Rectal smooth muscle tissue (tissue), 1 donor: ENCODE results near the gene PACC1.

Source experiments
- H3K27ac ChIP-seq: one replicate; pipeline ENCODE4 v1.7.0; 2013; ENCODE audit warnings: low read depth, low read length, inconsistent platforms
- H3K27me3 ChIP-seq: one replicate; pipeline ENCODE4 v1.7.0; 2013; ENCODE audit warnings: low read length; ENCODE audit not compliant: control insufficient read depth, insufficient read depth
- H3K36me3 ChIP-seq: one replicate; pipeline ENCODE4 v1.7.0; 2013; ENCODE audit warnings: low read length; ENCODE audit not compliant: control insufficient read depth, insufficient read depth
- H3K4me1 ChIP-seq: one replicate; pipeline ENCODE4 v1.7.0; 2013; ENCODE audit warnings: low read length; ENCODE audit not compliant: control insufficient read depth, insufficient read depth
- H3K4me3 ChIP-seq: one replicate; pipeline ENCODE4 v1.7.0; 2013; ENCODE audit warnings: low read length
- H3K9ac ChIP-seq: one replicate; pipeline ENCODE4 v1.7.0; 2013; ENCODE audit warnings: low read length

The PACC1 gene

GRCh38 chr1:212432661-212433576 is 18.2 kb upstream of the PACC1 start, which contains the start of gene NENF:
TSS of gene NENF (plus strand) at chr1:212432920. CDS start at chr1:212432944, 24 bp downstream.
- Histone ChIP-seq H3K4me1 (peaks cover 7% of the 10 kb centered on the region), H3K36me3 (no peaks in the 10 kb centered on the region), H3K9ac (peak within 1 kb of the TSS; percentile 54), H3K27ac (peak within 1 kb of the TSS; percentile 81), H3K27me3 (no peaks in the 10 kb centered on the region), H3K4me3 (peak within 1 kb of the TSS; percentile 89)

GRCh38 chr1:212432272-212432660 is 17.6 kb upstream of the PACC1 start:
- H3K27ac ChIP-seq = peak overlapping the region; percentile 38
- H3K9ac ChIP-seq = no peak overlapping the region

GRCh38 chr1:212431644-212432043 is 17.0 kb upstream of the PACC1 start:
- no peaks in the 10 kb centered on the region for H3K27me3 ChIP-seq
- H3K4me1 ChIP-seq = peaks cover 7% of the 10 kb centered on the region
- no peaks in the 10 kb centered on the region for H3K36me3 ChIP-seq
- H3K4me3 ChIP-seq = no peak overlapping the region
- H3K27ac ChIP-seq = no peak overlapping the region
- H3K9ac ChIP-seq = no peak overlapping the region

More at GRCh38 chr1:212432272-212432660, 17.6 kb upstream of the PACC1 start:
- H3K4me3 ChIP-seq = peak overlapping the region; percentile 44
- H3K36me3 ChIP-seq = no peaks in the 10 kb centered on the region
- peaks cover 7% of the 10 kb centered on the region for H3K4me1 ChIP-seq
- no peaks in the 10 kb centered on the region for H3K27me3 ChIP-seq

- no peak overlapping the region for H3K27ac ChIP-seq
- no peaks in the 10 kb centered on the region for H3K36me3 ChIP-seq
- peaks cover 7% of the 10 kb centered on the region for H3K4me1 ChIP-seq
- H3K4me3 ChIP-seq = no peak overlapping the region
- no peaks in the 10 kb centered on the region for H3K27me3 ChIP-seq
- H3K9ac ChIP-seq = no peak overlapping the region
Measured at GRCh38 chr1:212430955-212431394, 16.3 kb upstream of the PACC1 start.

- no peaks in the 10 kb centered on the region for H3K36me3 ChIP-seq
- peaks cover 7% of the 10 kb centered on the region for H3K4me1 ChIP-seq
- H3K9ac ChIP-seq = no peak overlapping the region
- no peak overlapping the region for H3K27ac ChIP-seq
- no peak overlapping the region for H3K4me3 ChIP-seq
- no peaks in the 10 kb centered on the region for H3K27me3 ChIP-seq
Measured at GRCh38 chr1:212430416-212430815, 15.7 kb upstream of the PACC1 start.

- Histone ChIP-seq H3K27ac (no peak overlapping the region), H3K4me1 (peaks cover 3% of the 10 kb centered on the region), H3K9ac (no peak overlapping the region), H3K4me3 (no peak overlapping the region), H3K36me3 (no peaks in the 10 kb centered on the region), H3K27me3 (no peaks in the 10 kb centered on the region)
Measured at GRCh38 chr1:212428496-212428895, 13.8 kb upstream of the PACC1 start.

GRCh38 chr1:212423879-212424278 is 9.2 kb upstream of the PACC1 start:
- Histone ChIP-seq H3K4me3 (no peak overlapping the region), H3K4me1 (no peaks in the 10 kb centered on the region), H3K27me3 (no peaks in the 10 kb centered on the region), H3K9ac (no peak overlapping the region), H3K27ac (no peak overlapping the region), H3K36me3 (no peaks in the 10 kb centered on the region)

- H3K27me3 ChIP-seq = no peaks in the 10 kb centered on the region
- no peaks in the 10 kb centered on the region for H3K4me1 ChIP-seq
- no peak overlapping the region for H3K4me3 ChIP-seq
- no peak overlapping the region for H3K27ac ChIP-seq
- no peaks in the 10 kb centered on the region for H3K36me3 ChIP-seq
- no peak overlapping the region for H3K9ac ChIP-seq
Measured at GRCh38 chr1:212421165-212421564, 6.5 kb upstream of the PACC1 start.

GRCh38 chr1:212415107-212415841 is 588 bp upstream of the PACC1 start:
- Histone ChIP-seq H3K4me3 (peak overlapping the region; percentile 88), H3K36me3 (no peaks in the 10 kb centered on the region), H3K9ac (no peak overlapping the region), H3K27ac (no peak overlapping the region), H3K4me1 (no peaks in the 10 kb centered on the region), H3K27me3 (no peaks in the 10 kb centered on the region)

- no peak overlapping the region for H3K27ac ChIP-seq
- no peaks in the 10 kb centered on the region for H3K27me3 ChIP-seq
- H3K4me1 ChIP-seq = no peaks in the 10 kb centered on the region
- H3K9ac ChIP-seq = no peak overlapping the region
- H3K36me3 ChIP-seq = peaks cover 6% of the 10 kb centered on the region
- peak overlapping the region; percentile 88 for H3K4me3 ChIP-seq
Measured at GRCh38 chr1:212413902-212414327, 771 bp downstream of the PACC1 start.

- Histone ChIP-seq H3K4me3 (no peak overlapping the region), H3K27me3 (no peaks in the 10 kb centered on the region), H3K4me1 (no peaks in the 10 kb centered on the region), H3K27ac (no peak overlapping the region), H3K9ac (no peak overlapping the region), H3K36me3 (peaks cover 6% of the 10 kb centered on the region)
Measured at GRCh38 chr1:212412374-212412773, 2.3 kb downstream of the PACC1 start.

- Histone ChIP-seq H3K4me1 (no peaks in the 10 kb centered on the region), H3K9ac (no peak overlapping the region), H3K27ac (no peak overlapping the region), H3K4me3 (no peak overlapping the region), H3K27me3 (no peaks in the 10 kb centered on the region), H3K36me3 (peaks cover 6% of the 10 kb centered on the region)
Measured at GRCh38 chr1:212410231-212410820, 4.4 kb downstream of the PACC1 start.
